Kidney glomerular epithelial cell (primary cell): ENCODE measurements around the gene AP5S1.

Source experiments
- DNase-seq: peaks from one replicate; lab custom pipeline; 2025; lab: John Stamatoyannopoulos, UW

AP5S1 gene, protein sequence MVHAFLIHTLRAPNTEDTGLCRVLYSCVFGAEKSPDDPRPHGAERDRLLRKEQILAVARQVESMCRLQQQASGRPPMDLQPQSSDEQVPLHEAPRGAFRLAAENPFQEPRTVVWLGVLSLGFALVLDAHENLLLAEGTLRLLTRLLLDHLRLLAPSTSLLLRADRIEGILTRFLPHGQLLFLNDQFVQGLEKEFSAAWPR

DNA sequence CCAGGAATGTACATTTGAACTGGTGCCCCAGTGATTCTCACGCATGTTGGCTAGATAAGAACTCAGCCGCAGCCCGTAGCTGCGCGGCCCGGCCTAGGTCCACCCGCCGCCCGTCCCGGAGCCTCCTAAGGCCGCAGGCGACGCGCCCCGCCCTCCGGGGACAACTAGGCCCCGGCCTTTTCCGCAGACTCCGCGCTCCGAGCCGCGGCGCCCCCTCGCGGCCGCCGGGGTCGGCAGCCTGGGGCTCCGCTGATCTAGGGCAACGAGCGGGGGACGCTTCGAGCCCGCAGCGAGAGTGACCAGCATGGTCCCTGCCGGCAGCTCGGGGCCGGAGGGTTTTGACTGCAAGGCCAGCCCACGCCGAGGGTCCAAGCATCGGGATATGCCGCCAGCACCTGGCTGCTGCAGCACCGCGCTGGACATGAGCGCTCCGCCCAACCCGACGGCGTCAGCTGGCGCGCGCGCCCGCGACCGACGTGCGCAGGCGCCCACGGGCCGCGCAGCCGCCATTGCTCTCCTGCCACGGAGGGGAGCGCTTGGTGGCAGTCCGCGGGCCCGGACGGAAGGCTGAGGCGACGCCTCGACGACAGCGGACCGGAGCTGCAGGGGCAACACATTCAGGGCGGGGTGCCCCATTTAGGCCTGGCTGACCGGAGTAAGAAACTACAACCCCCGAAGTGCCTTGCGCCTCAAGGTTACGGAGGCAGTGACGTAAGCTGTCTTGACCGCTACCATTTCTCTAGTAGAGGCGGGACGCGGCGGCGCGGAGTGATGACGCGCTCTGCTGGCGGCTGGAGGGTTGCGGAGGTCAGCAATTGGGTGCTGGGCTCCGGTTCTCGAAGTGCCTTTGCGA lies at the start of gene AP5S1:
Gene AP5S1, plus strand, starts transcription at position 500 of the 853 bp plus-strand sequence. CDS start 1,571 bp downstream, outside the sequence.
- DNase-seq = peak; percentile 90

DNA sequence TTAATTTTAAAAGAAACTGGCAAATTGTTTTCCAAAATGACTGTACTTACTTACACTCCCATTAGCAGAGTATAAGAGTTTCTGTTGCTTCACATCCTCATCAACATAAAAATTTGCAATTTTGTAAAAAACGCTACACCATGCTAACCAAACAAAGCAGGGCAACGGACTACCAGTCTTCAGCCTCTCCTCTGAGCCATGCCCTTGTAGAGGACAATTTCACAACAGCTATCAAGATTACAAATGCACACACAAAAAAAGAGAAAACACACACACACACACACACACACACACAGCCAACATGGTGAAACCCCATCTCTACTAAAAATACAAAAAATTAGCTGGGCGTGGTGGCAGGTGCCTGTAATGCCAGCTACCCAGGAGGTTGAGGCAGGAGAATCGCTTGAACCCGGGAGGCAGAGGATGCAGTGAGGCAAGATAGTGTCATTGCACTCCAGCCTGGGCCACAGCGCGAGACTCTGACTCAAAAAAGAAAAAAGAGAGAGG lies 48.7 kb upstream of the AP5S1 start:
- no peak for DNase-seq

GRCh38 chr20:3775457-3776108 lies 44.8 kb upstream of the AP5S1 start:
- DNase-seq = no peak

- DNase-seq = no peak
These were observed 43.0 kb upstream of the AP5S1 start for GRCh38 chr20:3777381-3777715.

GRCh38 chr20:3777716-3778629 lies 42.4 kb upstream of the AP5S1 start:
- DNase-seq = peak; percentile 25

DNA sequence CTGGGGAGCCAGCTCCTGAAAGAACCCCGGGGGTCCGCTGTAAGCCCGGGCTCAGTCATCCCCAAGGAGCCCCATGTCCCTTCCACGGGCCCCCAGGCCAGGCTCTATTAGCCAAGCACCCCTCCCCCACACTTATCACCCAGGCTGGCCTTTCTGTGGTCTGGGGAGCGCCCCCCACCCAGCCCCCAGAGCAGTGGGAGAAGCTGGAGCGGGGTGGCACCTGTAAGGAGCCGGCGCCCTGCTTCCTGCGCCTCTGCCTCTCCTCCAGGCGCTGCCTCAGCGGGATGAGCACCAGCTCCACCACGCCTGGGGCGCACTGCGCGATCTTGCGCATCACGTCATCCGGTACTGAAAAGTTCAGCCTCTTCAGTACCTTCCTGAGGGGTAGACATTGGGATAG lies 41.4 kb upstream of the AP5S1 start:
- no peak for DNase-seq

- peak; percentile 85 for DNase-seq
These were observed 39.0 kb upstream of the AP5S1 start, which contains the start of gene SPEF1 for GRCh38 chr20:3781153-3781910. SPEF1 (minus strand) TSS chr20:3781448; CDS start chr20:3781287, 161 bp downstream.

- no peak for DNase-seq
These were observed 37.8 kb upstream of the AP5S1 start for GRCh38 chr20:3782597-3782996.

DNA sequence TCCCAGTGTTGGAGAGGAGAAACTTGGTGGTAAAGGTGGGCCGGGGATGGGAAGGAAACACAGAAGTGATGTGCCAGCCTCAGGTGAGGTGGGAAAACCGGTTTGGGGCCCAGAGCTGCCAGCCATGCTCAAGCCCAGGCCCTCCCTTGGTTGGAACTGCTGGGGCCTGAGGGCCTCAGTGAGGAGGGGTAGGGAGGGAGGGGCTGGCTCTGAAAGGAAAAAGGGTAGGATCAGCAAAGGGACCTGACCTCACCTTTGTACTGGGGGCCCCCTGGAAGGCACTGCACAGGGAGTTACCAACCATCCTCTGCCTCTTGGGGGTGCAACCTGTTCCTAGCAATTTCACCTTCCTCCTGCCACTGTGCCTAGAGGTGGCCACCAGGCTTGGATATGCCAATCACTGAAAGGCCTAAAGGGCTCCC lies 37.3 kb upstream of the AP5S1 start:
- no peak for DNase-seq

- DNase-seq = no peak
These were observed 36.7 kb upstream of the AP5S1 start for GRCh38 chr20:3783511-3784195.

- no peak for DNase-seq
These were observed 36.0 kb upstream of the AP5S1 start for GRCh38 chr20:3784216-3784853.

- DNase-seq = no peak
These were observed 35.5 kb upstream of the AP5S1 start for GRCh38 chr20:3784863-3785239.

DNA sequence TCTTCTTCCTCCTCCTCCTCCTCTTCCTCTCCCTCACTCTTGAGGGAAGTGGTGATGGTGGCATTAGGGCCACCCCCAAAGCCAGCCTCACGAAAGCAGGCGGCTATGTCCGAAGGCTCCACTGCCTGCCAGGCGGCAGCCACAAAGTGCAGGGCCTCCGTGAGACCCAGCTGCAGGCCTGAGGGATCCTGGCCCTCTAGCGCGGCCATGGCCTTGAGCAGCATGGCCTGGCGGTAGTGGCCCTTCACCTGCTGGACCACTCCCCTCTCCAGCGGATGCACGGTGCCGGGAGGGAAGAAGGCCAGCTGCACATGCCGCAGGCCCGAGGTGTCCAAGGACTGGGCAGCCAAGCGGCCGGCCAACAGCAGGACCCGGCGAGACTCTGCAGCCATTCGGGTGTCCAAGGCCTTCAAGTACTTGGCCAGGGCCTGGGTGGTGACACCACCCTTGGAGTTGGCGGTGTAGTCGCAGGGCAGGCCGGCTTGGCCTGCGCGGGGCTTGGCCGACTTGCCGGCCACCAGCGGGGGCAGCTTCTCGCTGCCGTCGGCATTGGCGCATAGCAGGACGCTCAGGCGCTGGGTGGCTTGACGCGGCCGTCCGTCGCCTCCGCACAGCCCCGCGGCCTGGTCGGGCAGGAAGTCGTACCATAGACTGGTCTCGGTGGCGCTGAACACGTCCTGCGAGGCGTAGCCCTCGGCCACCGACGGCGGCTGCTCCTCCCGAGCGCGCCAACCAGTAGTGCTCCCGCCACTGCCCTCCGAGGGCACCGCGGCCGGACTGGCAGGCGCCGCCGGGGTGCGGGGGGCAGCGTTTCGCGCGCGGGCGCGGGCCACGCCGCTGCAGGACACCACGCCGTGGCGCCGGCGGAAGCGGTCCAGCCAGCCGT lies 34.9 kb upstream of the AP5S1 start:
- DNase-seq = no peak

DNA sequence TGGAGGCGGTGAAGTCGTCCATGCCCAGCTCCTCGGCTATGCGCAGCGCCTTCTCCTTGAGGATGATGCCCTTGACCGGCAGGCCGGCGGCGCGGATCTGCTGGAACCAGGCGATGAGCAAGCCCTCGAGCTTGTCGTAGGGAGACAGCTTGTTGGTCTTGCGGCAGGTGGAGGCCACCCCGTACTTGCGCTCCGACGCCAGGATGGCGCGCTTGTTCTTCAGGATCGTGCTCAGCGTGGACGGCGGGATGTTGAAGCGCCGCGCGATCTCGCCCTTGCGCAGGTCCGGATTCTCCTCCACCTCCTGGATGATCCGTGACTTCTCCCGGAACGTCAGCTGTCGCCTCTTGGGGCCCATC lies 34.2 kb upstream of the AP5S1 start:
- peak; percentile 38 for DNase-seq

DNA sequence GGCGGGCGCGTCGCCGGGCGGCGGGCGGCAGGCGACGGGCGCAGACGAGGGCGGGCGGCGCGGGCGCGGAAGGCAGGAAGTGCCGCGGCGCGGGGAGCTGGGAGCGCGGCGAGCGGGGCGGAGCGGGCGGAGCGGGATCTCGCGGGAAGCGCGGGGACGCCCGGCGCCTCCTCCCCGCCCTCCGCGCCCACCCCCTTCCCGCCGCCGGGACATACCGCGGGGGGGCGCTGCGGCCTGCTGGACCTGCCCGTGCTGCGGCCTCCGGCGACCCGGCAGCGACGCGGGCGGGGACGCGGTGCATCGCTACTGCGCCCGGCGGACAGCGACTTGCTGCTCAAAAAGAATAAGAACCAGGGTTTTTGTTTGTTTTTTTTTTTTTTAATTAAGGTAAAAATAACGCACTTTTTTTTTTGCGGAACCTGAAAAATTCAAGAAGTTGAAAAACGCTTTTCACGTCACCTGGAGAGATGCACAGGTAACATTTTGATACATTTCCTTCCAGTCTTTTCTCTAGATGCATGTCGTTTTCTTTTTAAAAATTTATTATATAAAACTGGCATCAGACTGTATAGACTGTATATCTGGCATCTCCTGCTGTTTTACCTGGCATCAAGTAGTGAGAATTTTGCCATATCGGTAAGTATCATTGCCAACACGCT lies 33.6 kb upstream of the AP5S1 start, which contains the start of gene CENPB:
Gene CENPB, minus strand, starts transcription at position 76 of the 659 bp plus-strand sequence. CDS start 257 bp downstream, outside the sequence.
- peak; percentile 50 for DNase-seq

GRCh38 chr20:3787324-3788014 lies 32.9 kb upstream of the AP5S1 start:
- no peak for DNase-seq

DNA sequence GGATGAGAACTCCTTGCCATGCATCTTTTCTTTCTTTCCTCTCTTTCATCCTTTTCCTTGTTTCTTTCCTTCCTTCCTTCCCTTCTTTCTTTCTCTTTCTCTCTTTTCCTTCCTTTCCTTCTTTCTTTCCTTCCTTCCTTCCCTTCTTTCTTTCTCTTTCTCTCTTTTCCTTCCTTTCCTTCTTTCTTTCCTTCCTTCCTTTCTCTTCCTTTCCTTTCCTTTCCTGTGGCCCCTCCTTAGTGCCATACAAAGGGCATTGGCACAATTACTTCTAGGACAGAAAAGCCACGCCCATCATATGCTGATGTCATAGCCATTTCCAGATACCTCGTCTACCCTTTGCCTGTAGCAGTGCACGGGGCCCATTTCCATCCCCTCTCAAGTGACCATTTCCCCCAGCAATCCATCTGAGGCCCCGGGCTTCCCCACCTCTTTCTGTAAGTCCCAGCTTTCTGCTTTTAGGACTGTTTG lies 31.6 kb upstream of the AP5S1 start:
- no peak for DNase-seq
